Bronchial epithelial cell (primary cell): Measurements from ENCODE around the gene PSPN. TPM values are rescaled to one million over a fixed set of nuclear protein-coding genes. Genes with fewer than 3 reads are reported as not detected.
A peak's percentile ranks its signal among the peaks of the same experiment; 100 is the strongest.

ENCODE experiments used
- DNase-seq: peaks from one replicate; pipeline ENCODE4 v3.0.0-alpha.2; 2010; ENCODE audit warnings: low read depth
- FAIRE-seq: peaks from 2 replicates; lab custom pipeline; 2011; peaks lifted over from hg19 to GRCh38; lab: Jason Lieb, UNC
- H3K27me3 ChIP-seq: 2 replicates; pipeline ENCODE4 v1.5.1; 2011; ENCODE audit warnings: low read length; ENCODE audit not compliant: control insufficient read depth, insufficient read depth
- H3K36me3 ChIP-seq: 2 replicates; pipeline ENCODE4 v1.5.1; 2011; ENCODE audit warnings: low read length; ENCODE audit not compliant: control insufficient read depth, insufficient read depth
- H3K4me3 ChIP-seq: 2 replicates; pipeline ENCODE4 v1.5.1; 2011; ENCODE audit warnings: mild to moderate bottlenecking, low read depth, low read length, control low read depth
- CTCF ChIP-seq: IDR thresholded peaks from 2 replicates; pipeline ENCODE4 v1.5.1; 2011; ENCODE audit warnings: mild to moderate bottlenecking, moderate library complexity, low read length, control low read depth, inconsistent platforms; ENCODE audit not compliant: insufficient read depth, severe bottlenecking
- total RNA-seq: library from RNA; depleted of rRNA; stranded (reverse); fragments of >200 nt; gene quantifications from 2 replicates; pipeline ENCODE4 v1.2.1, GENCODE V29; 2014

Gene PSPN
- total RNA-seq: 0.26 and 0.51 TPM in 2 replicates

GRCh38 chr19:6375411-6376010 lies at the start of gene PSPN:
Gene PSPN (minus strand): TSS chr19:6375933. CDS start chr19:6375849, 84 bp downstream.
- Histone ChIP-seq H3K27me3 (no peaks in the 10 kb centered on the region), H3K4me3 (no peak within 1 kb of the TSS), H3K36me3 (peaks cover 6% of the 10 kb centered on the region)
- no peak for DNase-seq
- no peak for FAIRE-seq
- TF ChIP-seq CTCF: no peak

GRCh38 chr19:6424939-6425731 lies 49.4 kb upstream of the PSPN start:
- FAIRE-seq (peak; percentile 100), DNase-seq (peak; percentile 100)
- Histone ChIP-seq H3K27me3 (no peaks in the 10 kb centered on the region), H3K4me3 (peak overlapping the region; percentile 66), H3K36me3 (peaks cover 13% of the 10 kb centered on the region)
- TF ChIP-seq CTCF: no peak

- peak within 1 kb of the TSS; percentile 66 for H3K4me3 ChIP-seq
These were observed 48.6 kb upstream of the PSPN start, which contains the start of gene KHSRP for GRCh38 chr19:6424195-6424938. Gene KHSRP (minus strand): TSS chr19:6424811. CDS start chr19:6424701, 110 bp downstream.

GRCh38 chr19:6423499-6424194 lies 47.9 kb upstream of the PSPN start:
- no peaks in the 10 kb centered on the region for H3K27me3 ChIP-seq
- peak overlapping the region; percentile 66 for H3K4me3 ChIP-seq
- FAIRE-seq (no peak), DNase-seq (peak; percentile 33)
- H3K36me3 ChIP-seq: peaks cover 22% of the 10 kb centered on the region
- no peak for TF ChIP-seq CTCF

More at GRCh38 chr19:6424195-6424938, 48.6 kb upstream of the PSPN start, which contains the start of gene KHSRP:
- no peak for TF ChIP-seq CTCF
- Histone ChIP-seq H3K36me3 (peaks cover 18% of the 10 kb centered on the region), H3K27me3 (no peaks in the 10 kb centered on the region)
- DNase-seq (no peak), FAIRE-seq (no peak)
